ENCODE measurements around the gene SLC28A3.
"Not testable (repeated sequence)": the region's sequence is repeated elsewhere in the genome, so short reads cannot be mapped to it uniquely, and the experiment has no call there.

SLC28A3 gene, protein sequence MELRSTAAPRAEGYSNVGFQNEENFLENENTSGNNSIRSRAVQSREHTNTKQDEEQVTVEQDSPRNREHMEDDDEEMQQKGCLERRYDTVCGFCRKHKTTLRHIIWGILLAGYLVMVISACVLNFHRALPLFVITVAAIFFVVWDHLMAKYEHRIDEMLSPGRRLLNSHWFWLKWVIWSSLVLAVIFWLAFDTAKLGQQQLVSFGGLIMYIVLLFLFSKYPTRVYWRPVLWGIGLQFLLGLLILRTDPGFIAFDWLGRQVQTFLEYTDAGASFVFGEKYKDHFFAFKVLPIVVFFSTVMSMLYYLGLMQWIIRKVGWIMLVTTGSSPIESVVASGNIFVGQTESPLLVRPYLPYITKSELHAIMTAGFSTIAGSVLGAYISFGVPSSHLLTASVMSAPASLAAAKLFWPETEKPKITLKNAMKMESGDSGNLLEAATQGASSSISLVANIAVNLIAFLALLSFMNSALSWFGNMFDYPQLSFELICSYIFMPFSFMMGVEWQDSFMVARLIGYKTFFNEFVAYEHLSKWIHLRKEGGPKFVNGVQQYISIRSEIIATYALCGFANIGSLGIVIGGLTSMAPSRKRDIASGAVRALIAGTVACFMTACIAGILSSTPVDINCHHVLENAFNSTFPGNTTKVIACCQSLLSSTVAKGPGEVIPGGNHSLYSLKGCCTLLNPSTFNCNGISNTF

DNA sequence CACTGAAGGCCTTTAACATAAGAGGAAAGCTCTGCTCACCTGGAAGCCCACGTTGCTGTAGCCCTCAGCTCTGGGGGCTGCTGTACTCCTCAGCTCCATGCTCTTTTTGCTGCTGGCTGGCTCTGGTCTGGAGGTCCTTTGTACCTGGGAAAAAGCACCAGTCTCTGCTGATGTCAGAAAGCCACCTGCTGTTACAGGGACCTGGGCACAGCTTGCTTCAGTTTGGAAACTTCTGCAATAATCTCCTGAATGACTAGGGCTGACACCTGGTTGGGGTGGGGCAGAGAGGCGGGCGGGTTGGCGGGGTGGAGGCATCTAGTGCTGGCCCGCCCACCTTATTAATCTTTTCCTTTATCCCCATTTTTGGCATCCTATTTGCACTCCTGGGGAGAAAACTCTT lies at the start of gene SLC28A3:
Gene SLC28A3 (minus strand): TSS at position 224 of the 400 bp plus-strand sequence. CDS start 125 bp downstream, at position 99.
- DNase-seq = no peak

DNA sequence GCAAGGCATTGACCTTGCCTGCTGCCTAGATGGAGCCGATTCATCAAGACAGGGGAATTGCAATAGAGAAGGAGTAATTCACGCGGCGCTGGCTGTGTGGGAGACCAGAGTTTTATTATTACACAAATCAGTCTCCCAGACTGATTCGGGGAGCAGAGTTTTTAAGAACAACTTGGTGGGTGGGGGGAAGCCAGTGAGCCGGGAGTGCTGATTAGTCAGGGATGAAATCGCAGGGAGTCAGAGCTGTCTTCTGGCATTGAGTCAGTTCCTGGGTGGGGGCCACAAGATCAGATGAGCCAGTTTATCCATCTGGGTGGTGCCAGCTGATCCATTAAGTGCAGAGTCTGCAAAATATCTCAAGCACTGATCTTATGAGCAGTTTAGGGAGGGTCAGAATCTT lies 49.7 kb upstream of the SLC28A3 start:
- DNase-seq = not testable (repeated sequence)

DNA sequence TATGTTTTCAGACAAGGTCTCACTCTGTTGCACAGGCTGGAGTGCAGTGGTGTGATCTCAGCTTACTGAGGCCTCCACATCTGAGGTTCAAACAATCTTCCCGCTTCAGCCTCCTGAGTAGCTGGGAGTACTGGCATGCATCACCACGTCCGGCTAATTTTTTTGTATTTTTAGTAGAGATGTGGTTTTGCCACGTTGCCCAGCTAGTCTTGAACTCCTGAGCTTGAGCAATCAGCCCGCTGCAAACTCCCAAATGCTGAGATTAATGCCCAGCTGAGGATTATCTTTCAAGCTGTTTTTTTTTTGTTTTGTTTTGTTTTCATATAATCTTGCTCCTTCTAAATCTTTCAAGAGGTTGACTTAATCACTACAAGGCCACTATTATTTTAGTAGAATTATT lies 47.3 kb upstream of the SLC28A3 start:
- no peak for DNase-seq

DNA sequence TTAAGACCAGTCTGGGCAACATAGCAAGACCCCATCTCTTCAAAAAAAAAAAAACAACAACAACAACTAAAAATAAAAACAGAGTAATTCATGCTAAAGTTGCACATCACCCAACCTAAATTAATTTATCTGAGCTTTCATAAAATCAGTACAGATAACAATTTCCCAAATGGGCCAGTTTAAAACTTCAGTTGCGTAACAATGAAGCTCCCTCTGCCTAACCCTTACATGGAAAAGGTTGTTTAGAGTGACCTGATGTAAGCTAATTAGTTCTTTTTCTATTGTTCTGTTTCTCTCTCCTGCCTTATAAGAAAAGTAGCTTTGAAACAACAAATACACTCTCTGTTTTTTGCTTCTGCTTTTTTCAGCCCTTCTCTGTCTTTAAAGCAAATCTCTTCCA lies 46.2 kb upstream of the SLC28A3 start:
- DNase-seq = no peak

DNA sequence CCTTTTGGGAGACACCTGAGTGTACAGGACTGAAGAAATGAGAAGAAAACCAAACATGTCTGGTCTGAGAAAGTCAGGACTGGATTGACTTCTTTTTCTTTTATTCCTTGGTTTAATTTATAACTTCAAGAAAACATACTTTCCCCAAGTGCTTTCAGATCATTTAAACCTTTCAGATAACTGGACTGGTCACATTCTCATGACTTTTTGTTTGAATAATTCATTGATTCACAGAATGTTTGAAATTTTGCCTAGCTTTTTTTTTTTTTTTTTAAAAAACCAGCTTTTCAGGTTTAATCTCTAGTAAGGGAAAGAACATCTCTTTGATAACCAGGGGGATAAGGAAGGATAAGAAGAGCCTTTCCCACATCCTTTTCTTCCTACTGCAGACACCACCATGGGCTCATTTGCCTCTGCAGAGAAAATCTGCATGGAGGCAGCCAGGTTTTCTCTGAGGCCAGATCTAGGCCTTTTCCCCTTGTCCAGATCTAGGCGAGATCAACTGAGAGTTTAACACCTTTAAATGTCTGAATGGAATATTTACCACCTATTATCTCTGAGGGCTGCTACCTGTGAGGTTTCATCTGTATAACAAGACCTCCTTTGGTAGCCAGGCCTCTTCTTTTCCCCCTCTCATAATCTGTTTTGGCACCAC lies 45.0 kb upstream of the SLC28A3 start:
- no peak for DNase-seq

DNA sequence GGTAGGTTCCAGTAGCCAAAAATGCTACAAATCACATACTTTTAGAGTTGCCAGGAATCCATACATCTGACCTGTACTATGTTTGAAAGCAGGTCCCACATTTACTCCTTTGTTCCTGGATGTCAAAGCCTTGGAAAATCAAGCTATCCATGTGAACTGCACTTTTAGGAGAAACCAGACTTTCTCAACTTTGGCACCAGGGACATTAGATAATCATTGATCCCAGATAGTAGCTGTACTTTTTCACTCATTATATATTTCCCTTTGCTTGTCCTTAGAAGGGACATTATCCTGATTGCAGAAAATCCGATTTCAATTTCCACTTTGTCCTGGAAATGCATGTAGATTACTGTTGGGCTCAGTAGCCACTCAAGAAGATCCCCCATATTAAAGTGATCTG lies 44.1 kb upstream of the SLC28A3 start:
- DNase-seq = no peak

DNA sequence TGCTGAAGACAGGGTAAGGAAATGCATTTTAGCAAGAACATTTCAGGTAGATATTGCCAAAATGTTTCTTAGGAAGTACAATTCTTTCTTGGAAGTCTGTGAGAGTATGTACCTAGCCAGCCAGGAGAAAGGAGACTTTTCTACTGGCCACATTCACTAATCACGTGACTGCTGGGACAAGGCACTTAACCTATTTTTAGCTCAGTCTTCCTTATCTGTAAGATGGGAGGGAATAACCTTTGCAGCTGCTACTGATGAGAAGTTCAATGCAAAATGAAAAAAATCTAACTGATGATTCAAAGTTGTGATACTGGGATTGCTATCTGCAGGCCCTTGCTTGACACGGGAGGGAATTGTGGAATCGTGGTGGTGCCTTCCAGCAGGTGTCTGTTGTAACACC lies 42.6 kb upstream of the SLC28A3 start:
- no peak for DNase-seq

DNA sequence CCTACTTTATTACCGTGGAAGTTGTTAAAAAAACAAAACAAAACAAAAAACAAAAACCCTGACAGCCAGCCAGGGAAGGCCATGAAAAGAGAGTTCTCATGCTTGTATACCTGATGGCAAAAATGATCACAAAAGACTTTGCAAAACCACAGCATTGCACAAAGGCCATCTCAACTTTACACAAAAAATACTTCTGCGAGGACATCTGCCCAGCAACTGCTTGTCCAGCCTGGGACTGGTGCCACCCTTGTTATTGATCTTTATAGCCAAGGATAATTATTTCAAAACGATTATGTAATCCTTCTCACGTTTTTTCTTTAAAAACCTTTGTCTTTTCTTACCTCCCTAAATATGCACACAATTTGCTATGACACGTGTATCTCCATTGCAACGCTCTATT lies 42.2 kb upstream of the SLC28A3 start:
- DNase-seq = no peak

DNA sequence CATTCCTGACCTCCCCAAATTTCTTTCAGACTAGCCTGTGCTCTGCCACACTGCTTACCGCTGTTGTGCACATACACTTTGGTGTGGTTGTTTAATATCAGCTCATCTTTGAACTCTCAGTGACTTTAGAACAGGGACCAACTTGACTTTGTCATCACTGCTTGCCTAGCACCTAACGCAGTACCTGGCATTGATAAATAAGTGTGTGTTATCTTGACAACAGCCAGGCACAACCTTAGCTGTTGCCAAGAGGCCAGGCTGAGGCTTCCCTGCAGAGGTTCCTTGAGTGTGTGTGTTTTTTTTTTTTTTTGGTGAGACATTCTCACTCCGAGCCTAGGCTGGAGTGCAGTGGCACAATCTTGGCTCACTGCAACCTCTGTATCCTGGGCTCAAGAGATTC lies 41.0 kb upstream of the SLC28A3 start:
- no peak for DNase-seq

DNA sequence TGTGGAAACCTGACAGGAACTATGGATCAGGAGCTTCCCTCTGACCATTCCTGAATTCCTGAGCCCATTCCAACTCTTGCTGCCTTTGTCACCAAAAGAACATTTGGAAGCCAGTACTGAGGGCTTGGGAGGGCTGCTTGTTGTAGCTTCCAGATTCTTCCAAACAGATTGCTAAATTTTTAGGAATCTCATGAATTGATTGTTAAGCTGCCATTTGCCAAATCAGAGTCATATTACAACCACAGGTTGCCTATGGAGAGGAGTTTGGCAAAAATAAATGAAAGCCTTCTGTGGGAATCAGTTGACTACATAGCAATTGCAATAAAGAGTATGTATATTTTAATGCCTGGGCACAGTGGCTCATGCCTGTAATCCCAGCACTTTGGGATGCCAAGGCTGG lies 39.2 kb upstream of the SLC28A3 start:
- DNase-seq = no peak

DNA sequence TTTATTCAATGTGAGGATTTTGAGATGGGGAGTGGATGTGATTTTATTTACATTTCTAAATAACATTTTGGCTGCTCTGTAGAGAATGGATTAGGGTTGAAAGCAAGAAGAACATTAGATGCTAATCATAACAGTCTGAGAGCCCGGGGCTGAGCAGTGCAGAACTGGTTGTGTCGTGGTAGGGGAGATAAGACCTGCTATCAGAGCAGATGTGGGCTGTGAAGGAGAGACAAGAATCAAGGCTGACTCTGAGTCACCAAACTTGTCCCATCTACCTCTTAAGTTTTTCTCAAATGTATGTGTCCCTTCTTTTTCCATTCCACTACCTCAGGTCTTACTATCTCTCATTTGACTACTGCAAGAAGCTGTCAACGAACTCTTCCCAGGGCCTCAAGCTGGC lies 35.4 kb upstream of the SLC28A3 start:
- no peak for DNase-seq

DNA sequence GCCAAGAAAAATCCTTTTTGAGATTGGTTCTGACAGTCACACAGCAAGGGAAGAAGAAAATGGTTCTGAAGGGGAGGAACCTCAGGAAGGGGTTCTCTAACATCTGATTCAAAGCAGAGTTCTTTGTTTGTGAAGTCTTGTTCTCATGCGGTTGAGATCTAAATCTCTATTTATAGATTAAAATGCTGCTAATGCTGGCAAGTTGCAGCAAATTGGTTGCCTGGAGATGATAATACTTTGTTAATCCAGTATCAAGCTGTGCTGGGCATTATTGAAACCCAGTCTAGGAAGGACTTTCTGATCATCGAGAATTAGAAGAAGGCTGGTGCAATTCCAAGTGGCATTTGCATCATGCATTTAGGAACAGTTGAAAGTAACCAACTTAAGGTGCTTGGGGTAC lies 34.0 kb upstream of the SLC28A3 start:
- DNase-seq = no peak

DNA sequence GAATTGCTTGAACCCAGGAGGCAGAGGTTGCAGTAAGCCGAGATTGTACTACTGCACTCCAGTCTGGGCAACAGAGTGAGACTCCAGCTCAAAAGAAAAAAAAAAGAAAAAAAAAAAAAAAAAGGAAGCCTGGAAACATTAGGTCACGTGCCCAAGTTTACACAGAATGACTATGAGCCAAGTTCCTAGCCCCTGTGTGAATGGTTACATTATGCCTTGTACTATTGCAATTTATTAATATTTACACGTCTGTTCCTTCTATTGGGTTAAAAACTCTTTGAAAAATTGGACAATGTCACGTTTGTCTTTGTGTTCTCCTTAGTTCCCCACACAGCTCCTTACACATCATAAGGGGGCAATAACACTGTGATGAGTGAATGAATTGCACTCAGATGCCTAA lies 33.5 kb upstream of the SLC28A3 start:
- no peak for DNase-seq

DNA sequence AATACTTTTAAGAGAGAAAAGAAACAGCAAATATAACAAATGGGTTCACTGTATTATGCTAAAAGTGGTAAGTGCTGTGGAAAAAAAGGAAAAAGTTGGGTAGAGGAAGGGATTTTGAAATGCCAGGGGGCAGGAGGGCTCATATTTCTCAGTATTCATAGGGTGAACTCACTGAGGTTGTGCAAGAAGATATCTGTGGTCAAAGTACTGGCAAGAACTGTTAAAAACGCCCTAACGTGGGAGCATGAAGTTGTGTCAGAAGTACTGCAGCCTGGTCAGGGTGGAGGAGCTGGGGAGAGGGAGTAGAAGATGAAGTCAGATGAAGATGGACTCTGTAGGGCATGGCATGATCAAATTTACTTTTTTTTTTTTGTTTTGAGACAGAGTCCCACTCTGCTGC lies 31.2 kb upstream of the SLC28A3 start:
- no peak for DNase-seq

DNA sequence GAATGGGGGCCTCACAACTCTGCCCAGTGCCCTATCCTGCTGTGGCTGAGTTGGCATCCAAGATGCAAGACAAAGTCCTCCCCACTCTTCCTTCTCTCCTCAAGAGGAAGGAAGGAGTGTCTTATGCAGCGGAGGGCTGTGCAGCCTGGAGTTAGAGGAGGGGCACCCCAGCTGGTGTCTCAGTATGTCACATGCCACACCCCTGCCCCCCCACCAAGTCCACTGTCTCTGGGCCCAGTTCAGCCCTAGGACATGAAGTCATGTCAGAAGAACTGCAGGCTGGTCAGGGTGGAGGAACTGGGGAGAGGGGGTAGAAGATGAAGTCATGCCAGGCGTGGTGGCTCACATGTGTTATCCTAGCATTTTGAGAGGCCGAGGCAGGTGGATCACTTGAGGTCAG lies 28.0 kb upstream of the SLC28A3 start:
- no peak for DNase-seq

DNA sequence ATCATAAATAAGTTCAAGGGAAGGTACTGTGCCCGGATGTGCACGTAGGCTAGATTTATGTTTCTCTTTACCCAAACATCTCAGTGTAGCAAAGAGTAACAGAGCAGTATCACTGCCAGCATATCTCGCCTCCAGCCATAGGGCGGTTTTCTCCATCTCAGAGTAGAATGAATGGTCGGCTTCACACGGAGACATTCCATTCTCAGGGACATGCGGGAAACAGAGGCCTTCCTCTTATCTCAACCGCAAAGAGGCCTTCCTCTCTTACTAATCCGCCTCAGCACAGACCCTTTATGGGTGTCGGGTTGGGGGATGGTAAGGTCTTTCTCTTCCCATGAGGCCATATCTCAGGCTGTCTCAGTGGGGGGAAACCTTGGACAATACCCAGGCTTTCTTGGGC lies 27.2 kb upstream of the SLC28A3 start:
- not testable (repeated sequence) for DNase-seq

DNA sequence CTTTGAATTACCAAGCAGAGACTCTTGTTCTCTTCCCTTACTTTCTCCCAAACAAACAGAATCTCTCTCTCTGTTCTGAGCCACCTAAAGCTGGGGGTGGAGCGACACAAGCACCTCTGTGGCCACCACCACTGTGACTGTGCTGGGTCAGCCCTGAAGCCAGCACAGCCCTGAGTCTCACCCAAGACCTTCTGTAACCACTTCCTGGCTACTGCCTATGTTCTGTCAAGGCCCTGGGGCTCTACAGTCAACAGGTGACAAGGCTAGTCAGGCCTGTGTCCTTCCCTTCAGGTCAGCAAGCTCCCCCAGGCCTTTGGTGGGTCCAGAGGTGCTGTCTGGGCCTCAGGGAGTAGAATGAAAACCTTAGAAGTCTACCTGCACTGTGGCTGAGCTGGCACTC lies 26.1 kb upstream of the SLC28A3 start:
- no peak for DNase-seq

DNA sequence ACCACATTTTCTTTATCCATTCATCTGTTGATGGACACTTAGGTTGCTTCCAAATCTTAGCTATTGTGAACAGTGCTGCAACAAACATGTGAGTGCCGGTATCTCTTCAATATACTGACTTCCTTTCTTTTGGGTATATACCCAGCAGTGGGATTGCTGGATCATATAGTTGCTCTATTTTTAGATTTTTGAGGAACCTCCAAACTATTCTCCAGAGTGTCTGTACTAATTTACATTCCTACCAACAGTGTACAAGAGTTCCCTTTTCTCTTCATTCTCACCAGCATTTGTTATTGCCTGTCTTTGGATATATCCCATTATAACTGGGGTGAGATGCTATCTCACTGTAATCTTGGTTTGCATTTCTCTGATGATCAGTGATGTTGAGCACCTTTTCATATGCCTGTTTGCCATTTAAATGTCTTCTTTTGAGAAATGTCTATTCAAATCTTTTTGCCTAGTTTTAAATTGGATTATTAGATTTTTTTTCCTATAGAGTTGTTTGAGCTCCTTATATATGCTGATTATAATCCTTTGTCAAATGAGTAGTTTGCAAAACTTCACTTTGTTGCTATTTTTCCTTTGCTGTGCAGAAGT lies 24.4 kb upstream of the SLC28A3 start:
- DNase-seq = not testable (repeated sequence)

DNA sequence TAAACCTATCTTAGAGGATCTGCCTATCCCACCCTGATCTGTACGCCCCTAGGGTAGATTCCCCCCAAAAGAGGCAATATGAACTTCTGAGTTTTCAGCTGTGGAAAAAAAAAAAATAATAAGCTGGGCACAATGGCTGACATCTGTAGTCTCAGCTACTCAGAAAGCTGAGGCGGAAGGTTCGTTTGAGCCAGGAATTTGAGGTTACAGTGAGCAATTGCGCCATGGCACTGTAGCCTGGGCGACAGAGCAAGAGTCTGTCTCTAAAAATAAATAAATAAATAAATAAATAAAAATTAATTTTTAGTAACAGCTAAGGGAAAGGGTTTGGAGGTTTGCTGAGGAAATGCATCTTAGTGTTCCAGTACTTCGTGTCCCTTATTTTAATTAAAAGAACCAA lies 21.1 kb upstream of the SLC28A3 start:
- no peak for DNase-seq

DNA sequence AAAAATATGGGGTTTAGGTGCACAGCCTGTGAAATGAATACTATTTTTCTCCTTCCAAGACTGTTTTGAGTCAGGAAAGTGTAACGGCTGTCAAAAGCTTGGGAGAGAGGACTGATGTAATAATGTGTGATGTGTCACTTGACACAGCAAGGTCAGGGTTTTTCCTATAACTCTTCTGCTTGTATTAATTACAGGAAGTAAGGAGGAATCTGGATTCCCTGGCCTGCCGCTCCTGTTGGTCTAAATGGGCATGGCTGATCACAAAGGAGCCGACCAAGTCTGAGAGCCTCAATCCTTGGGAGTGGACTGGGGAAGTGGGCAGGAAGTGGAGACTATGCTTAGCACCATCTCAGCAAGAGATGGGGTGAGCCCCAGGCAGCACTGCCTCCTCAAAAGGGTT lies 16.7 kb upstream of the SLC28A3 start:
- DNase-seq = no peak

DNA sequence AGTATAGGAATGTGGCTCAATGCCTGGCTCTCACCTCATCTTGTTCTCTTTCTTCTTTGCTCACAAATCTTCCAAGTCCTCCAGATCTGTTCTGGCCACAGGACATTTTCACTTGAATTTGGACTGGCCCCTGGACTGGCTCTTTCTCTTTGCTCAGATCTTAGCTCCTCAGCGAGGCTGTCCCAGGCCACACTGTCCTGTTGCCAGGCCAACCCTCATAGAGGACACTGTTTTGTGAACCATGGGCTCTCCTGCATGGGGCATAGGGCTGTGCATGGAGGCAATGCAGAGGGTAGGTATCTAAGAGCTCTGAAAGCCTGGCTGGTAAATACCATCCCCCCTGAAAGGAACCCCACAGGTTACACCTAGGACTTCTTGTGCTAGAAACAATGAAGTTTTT lies 13.5 kb upstream of the SLC28A3 start:
- no peak for DNase-seq

DNA sequence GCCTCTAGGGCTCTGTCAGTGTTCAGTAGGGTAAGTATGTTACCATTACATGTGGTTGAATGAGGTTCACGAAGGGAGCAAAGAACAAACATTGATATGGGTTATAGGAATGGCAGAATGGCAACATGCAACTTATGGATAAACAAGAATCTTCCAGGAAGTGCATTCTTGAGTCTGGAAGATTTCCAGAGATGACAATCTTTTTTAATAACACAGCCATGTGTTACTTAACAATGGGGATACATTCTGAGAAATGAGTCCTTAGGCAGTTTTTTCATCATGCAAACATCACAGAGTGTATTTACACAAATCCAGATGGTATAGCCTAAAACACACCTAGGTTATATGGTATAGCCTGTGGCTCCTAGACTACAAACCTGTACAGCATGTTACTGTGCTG lies 9.1 kb upstream of the SLC28A3 start:
- DNase-seq = no peak

DNA sequence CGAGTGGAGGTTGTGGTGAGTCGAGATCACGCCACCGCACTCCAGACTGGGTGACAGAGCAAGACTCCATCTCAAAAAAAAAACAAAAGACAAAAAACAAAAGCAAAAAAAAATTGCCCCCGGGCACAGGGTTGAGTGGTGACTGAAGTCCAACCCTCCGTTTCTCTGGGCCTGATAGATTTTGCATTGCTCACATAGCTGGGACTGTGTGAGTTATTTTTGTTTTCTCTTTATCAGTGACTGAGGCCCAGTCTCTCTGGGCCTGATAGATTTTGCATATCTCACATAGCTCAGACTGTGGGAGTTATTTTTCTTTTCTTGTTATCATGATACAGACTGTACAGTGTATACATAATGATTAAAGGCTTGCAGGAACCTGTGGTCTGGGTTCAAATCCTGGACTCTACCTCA lies 2.6 kb upstream of the SLC28A3 start:
- DNase-seq = no peak

DNA sequence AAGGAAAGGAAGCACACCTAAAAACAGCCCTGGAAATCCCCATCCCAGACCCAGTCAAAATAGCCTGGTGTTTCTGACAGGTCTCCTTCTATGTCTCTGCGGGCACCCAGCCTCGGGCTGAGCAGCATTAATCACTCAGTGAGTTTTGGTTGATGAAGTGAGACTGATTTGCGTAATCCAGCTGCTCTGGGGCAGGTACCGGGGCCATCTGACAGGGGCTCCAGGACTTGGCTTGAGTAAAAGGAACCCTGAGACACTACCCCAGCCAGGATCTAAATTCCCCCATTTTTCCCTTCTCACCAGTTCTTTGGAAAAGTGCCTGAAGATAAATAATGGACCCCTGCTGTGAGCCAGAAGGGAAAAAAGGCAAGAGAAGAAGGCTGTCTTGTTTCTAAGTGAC lies 596 bp downstream of the SLC28A3 start:
- DNase-seq = no peak
